Islet of Langerhans (tissue), 1 donor: ENCODE measurements around the gene GTF3C5.
"Not testable (repeated sequence)": the region's sequence is repeated elsewhere in the genome, so short reads cannot be mapped to it uniquely, and the experiment has no call there.

Experiments
- FAIRE-seq: peaks from one replicate; lab custom pipeline; 2011; peaks lifted over from hg19 to GRCh38; lab: Jason Lieb, UNC

Gene GTF3C5

GRCh38 chr9:133031130-133031422 is 279 bp downstream of the GTF3C5 start:
- FAIRE-seq, result no peak

- no peak for FAIRE-seq
Measured at GRCh38 chr9:133031496-133031911, 707 bp downstream of the GTF3C5 start.

- FAIRE-seq, result no peak
Measured at GRCh38 chr9:133032171-133032570, 1.4 kb downstream of the GTF3C5 start.

- FAIRE-seq, result no peak
Measured at GRCh38 chr9:133035669-133036068, 4.9 kb downstream of the GTF3C5 start.

GRCh38 chr9:133037775-133038515 is 7.1 kb downstream of the GTF3C5 start:
- FAIRE-seq, result no peak

GRCh38 chr9:133040892-133041479 is 10.2 kb downstream of the GTF3C5 start:
- FAIRE-seq, result not testable (repeated sequence)

GRCh38 chr9:133041958-133042357 is 11.2 kb downstream of the GTF3C5 start:
- no peak for FAIRE-seq

GRCh38 chr9:133042676-133043075 is 11.9 kb downstream of the GTF3C5 start:
- no peak for FAIRE-seq

- no peak for FAIRE-seq
Measured at GRCh38 chr9:133043449-133044035, 12.7 kb downstream of the GTF3C5 start.

GRCh38 chr9:133044125-133044524 is 13.3 kb downstream of the GTF3C5 start:
- FAIRE-seq, result no peak

GRCh38 chr9:133044661-133045060 is 13.9 kb downstream of the GTF3C5 start:
- FAIRE-seq, result no peak

GRCh38 chr9:133045132-133045531 is 14.3 kb downstream of the GTF3C5 start:
- no peak for FAIRE-seq

- no peak for FAIRE-seq
Measured at GRCh38 chr9:133046196-133046899, 15.6 kb downstream of the GTF3C5 start.

- no peak for FAIRE-seq
Measured at GRCh38 chr9:133046900-133047295, 16.1 kb downstream of the GTF3C5 start.

- no peak for FAIRE-seq
Measured at GRCh38 chr9:133048595-133048994, 17.8 kb downstream of the GTF3C5 start.

- no peak for FAIRE-seq
Measured at GRCh38 chr9:133049043-133049442, 18.2 kb downstream of the GTF3C5 start.

GRCh38 chr9:133050142-133050541 is 19.3 kb downstream of the GTF3C5 start:
- FAIRE-seq, result no peak

- FAIRE-seq, result no peak
Measured at GRCh38 chr9:133050781-133051180, 20.0 kb downstream of the GTF3C5 start.

- FAIRE-seq, result no peak
Measured at GRCh38 chr9:133051281-133051900, 20.6 kb downstream of the GTF3C5 start.

GRCh38 chr9:133051966-133052539 is 21.3 kb downstream of the GTF3C5 start:
- FAIRE-seq, result no peak

GRCh38 chr9:133054194-133054890 is 23.5 kb downstream of the GTF3C5 start:
- FAIRE-seq, result no peak

GRCh38 chr9:133054966-133055365 is 24.2 kb downstream of the GTF3C5 start:
- no peak for FAIRE-seq
